Measurements from ENCODE around the gene ELMO1. TPM values are rescaled to one million over a fixed set of nuclear protein-coding genes. Genes with fewer than 3 reads are reported as not detected.

Gene ELMO1
- total RNA-seq, 1 experiment from 2014 or later, result not detected

DNA sequence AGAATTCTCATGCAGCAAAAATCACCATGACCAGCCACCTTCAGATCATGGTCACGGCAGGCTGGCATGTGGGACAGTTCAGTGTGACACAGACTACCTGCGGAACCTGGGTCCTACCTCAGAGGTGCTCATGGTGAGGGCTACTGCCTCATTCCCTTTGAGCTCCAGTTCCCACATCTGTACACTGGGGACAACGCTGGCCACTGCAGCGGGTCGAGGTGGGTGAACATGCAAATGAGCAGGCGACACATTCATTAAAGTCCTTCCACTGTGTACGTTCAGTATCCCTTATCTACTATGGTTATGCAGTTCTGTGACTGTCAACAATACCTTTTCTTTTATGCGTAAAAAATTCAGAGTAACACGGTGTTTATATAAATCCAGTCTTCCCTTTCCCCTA is 505.7 kb downstream of the ELMO1 start:
- H3K4me3 ChIP-seq, result no peak overlapping the region
- no peaks in the 10 kb centered on the region for H3K36me3 ChIP-seq
- no peak overlapping the region for H3K27ac ChIP-seq
- H3K9me3 ChIP-seq (replicated peaks), result no peaks in the 10 kb centered on the region
- no peaks in the 10 kb centered on the region for H3K27me3 ChIP-seq (replicated peaks)
- H3K4me1 ChIP-seq (replicated peaks), result no peaks in the 10 kb centered on the region
- no peak for DNase-seq (ENCODE audit: low read depth in 1 of 2, low spot score in 2 of 2)

DNA sequence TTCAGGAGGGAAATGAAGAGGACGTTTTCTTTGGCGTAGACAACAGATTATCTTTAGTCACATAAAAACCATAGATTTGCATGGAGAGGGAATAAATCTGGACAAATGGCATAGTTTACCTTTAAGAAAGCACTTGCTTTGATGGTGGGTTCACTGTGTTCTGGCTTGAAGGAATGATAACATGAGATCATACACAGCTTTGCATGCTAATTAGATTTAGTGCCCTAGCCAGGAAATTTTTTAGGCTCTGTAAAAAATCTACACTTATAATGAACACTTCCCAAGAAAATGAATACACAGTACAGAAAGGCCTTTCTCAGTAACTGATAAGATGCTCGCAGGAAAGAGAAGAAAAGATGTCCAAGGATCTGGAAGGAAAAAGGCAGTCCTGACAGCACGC is 506.1 kb downstream of the ELMO1 start:
- no peaks in the 10 kb centered on the region for H3K36me3 ChIP-seq
- H3K27ac ChIP-seq, result no peak overlapping the region
- no peaks in the 10 kb centered on the region for H3K4me1 ChIP-seq (replicated peaks)
- H3K9me3 ChIP-seq (replicated peaks), result no peaks in the 10 kb centered on the region
- no peaks in the 10 kb centered on the region for H3K27me3 ChIP-seq (replicated peaks)
- no peak overlapping the region for H3K4me3 ChIP-seq
- no peak for DNase-seq (ENCODE audit: low read depth in 1 of 2, low spot score in 2 of 2)

DNA sequence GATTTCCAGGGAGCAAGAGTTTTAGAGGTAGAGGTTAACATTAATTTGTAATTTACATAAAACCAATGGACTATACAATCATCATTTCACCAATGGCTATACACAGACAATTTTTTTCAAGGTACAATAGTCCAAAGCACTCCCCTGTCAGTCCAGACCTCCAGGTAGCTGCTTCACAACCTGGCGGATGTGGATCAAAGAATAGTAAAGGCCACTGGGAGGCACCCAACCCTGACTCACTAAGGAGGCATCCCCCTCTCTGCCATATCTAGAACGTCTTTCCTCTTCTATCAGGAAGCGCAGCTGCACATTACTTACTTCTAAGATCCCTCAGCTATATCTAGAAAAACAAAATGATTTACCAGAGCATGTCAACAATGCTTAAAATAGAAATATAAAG is 506.6 kb downstream of the ELMO1 start:
- Histone ChIP-seq H3K36me3 (no peaks in the 10 kb centered on the region), H3K4me1 (replicated peaks) (no peaks in the 10 kb centered on the region), H3K9me3 (replicated peaks) (no peaks in the 10 kb centered on the region), H3K4me3 (no peak overlapping the region), H3K27ac (no peak overlapping the region), H3K27me3 (replicated peaks) (no peaks in the 10 kb centered on the region)
- no peak for DNase-seq (ENCODE audit: low read depth in 1 of 2, low spot score in 2 of 2)

DNA sequence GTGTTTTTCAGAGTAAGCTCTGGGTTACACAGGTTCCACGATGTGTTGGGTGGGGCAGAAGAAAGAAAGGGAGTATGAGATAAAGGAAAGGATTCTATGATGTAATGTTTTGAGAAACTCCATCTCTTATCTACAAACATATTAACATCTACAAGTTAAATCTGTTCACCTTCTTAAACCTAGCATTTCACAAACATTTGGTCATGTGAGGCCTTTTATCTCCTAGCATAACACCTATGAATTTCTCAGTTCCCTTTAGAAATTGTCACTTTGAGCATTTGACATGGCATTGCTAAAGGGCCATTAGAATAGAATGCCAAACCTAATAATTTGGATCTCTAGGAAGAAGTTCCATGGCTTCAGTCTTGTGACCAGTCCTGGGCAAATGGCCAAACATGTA is 507.3 kb downstream of the ELMO1 start:
- no peaks in the 10 kb centered on the region for H3K9me3 ChIP-seq (replicated peaks)
- H3K4me3 ChIP-seq, result no peak overlapping the region
- H3K4me1 ChIP-seq (replicated peaks), result no peaks in the 10 kb centered on the region
- H3K27ac ChIP-seq, result no peak overlapping the region
- DNase-seq (ENCODE audit: low read depth in 1 of 2, low spot score in 2 of 2), result no peak
- H3K27me3 ChIP-seq (replicated peaks), result no peaks in the 10 kb centered on the region
- no peaks in the 10 kb centered on the region for H3K36me3 ChIP-seq

DNA sequence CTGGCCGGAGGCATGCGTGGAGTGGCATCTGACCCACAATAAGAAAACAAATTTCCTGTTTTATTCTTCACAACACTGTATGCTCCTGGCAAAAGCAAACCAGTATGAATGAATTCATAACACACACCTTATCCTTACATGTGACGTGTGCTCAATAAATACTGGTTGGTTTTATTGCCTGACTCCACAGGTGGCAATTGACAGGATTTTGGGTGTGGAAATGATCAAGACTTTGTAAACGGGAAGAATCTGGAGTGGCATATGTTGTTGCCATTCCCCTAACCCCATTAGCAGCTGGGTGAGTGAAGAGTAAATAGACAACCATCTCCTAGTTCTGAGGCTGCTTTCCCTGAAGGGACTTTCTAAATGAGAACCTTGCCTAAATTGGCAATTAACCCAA is 508.8 kb downstream of the ELMO1 start:
- H3K4me3 ChIP-seq, result no peak overlapping the region
- H3K27me3 ChIP-seq (replicated peaks), result no peaks in the 10 kb centered on the region
- no peak overlapping the region for H3K27ac ChIP-seq
- no peaks in the 10 kb centered on the region for H3K4me1 ChIP-seq (replicated peaks)
- DNase-seq (ENCODE audit: low read depth in 1 of 2, low spot score in 2 of 2), result no peak
- H3K36me3 ChIP-seq, result no peaks in the 10 kb centered on the region
- H3K9me3 ChIP-seq (replicated peaks), result no peaks in the 10 kb centered on the region

DNA sequence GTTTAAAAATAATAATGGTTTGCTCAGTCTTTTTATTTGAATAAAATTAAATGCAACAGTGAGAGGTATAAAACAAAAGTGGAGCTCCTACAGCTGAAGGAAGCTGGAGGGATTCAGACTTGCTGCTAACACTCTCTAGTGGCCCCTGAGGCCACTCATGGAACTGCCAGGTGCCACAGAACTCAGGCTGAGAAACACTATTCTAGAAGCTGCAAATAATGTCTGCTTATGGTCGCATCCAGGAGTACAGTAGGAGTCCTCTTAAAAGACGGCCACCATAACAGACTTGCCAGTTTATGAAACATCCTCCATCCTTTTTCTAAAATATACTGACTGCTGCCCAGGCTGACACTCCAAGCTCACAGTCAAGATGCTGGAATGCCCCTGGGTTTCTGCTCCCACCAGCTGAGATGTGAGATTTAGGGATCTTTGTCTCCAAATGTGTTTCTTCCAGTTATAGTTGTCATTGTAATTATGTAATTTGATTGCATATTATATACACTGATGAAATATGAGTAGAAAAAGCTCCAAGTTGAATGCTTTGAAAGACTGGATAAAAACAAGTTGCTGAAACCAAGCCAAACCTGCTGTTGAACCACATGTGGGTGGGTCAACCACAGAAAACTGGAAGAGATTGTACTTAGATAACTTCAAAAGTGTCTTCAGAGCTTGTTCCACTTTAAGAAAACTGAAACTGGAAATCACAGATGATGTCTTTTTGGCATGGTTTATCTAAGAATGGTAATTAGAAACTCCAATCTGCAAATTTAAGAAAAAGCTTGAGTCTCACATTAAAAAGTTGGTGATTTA is 510.7 kb downstream of the ELMO1 start:
- DNase-seq (ENCODE audit: low read depth in 1 of 2, low spot score in 2 of 2), result no peak
- no peak overlapping the region for H3K27ac ChIP-seq
- no peaks in the 10 kb centered on the region for H3K27me3 ChIP-seq (replicated peaks)
- no peaks in the 10 kb centered on the region for H3K36me3 ChIP-seq
- no peak overlapping the region for H3K4me3 ChIP-seq
- no peaks in the 10 kb centered on the region for H3K9me3 ChIP-seq (replicated peaks)
- no peaks in the 10 kb centered on the region for H3K4me1 ChIP-seq (replicated peaks)

DNA sequence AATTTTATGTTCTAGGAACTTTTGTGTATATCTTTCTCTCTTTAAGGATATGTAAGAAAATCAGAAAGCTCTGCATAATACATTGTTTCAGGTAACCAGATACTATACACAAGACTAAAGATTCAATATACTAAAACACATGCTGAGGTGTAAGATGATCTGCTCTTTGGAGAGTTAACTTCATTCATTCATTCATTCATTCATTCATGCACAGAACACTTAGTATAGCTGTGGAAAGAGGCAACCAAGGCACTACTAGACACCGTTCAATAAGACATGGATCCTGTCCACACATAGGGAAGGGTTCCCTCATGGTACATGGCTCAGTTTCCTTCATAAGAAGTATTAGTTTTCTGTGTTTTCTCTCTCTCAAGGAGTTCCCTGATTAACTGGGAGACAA is 516.8 kb downstream of the ELMO1 start:
- no peaks in the 10 kb centered on the region for H3K9me3 ChIP-seq (replicated peaks)
- no peaks in the 10 kb centered on the region; the same call in 1 of the 2 replicates for H3K27me3 ChIP-seq (replicated peaks)
- H3K27ac ChIP-seq, result no peak overlapping the region
- no peak overlapping the region for H3K4me3 ChIP-seq
- H3K4me1 ChIP-seq (replicated peaks), result no peaks in the 10 kb centered on the region
- H3K36me3 ChIP-seq, result no peaks in the 10 kb centered on the region
- no peak for DNase-seq (ENCODE audit: low read depth in 1 of 2, low spot score in 2 of 2)

DNA sequence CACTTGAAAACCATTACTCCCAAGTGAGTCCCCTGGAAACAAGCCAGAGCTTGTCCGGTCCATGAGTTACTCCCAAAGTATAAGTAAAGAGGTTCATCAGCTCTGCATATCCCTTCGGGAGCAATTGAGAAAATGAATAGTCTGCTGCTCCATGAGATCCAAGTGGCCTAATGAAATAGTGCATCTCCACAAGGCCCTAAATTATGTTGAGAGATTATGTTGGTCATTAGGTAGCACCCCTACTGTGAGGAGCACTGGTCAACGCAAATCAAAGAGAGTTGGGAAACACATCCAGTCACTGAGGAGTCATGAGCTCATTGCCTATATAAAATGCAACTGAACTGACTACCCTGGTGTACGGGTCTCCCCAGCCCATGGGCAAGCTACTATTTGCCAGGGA is 518.9 kb downstream of the ELMO1 start:
- no peak for DNase-seq (ENCODE audit: low read depth in 1 of 2, low spot score in 2 of 2)
- H3K9me3 ChIP-seq (replicated peaks), result no peaks in the 10 kb centered on the region
- H3K27me3 ChIP-seq (replicated peaks), result no peaks in the 10 kb centered on the region; the same call in 1 of the 2 replicates
- no peak overlapping the region for H3K27ac ChIP-seq
- no peak overlapping the region for H3K4me3 ChIP-seq
- no peaks in the 10 kb centered on the region for H3K4me1 ChIP-seq (replicated peaks)
- no peaks in the 10 kb centered on the region for H3K36me3 ChIP-seq

DNA sequence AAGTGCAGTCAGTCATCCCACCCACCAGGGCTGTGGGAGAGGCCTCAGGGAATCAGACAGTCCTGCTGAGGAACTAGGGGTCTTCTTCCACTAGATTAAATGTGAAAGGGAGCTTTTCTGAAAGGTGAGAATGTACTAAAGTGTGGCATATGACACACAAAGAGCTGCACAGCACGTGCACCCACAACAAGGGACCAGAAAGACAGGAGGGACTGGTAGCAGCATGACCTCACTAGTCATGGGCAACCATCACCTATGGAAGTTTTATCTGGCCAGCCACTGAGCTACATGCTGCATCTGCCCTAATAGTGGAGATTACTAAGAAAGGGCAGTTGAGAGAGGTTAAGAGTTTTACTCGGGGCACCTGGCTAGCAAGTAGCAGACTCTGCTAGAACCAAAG is 519.9 kb downstream of the ELMO1 start:
- H3K27ac ChIP-seq, result no peak overlapping the region
- H3K36me3 ChIP-seq, result no peaks in the 10 kb centered on the region
- no peaks in the 10 kb centered on the region for H3K4me1 ChIP-seq (replicated peaks)
- H3K4me3 ChIP-seq, result no peak overlapping the region
- H3K27me3 ChIP-seq (replicated peaks), result no peaks in the 10 kb centered on the region; the same call in 1 of the 2 replicates
- H3K9me3 ChIP-seq (replicated peaks), result no peaks in the 10 kb centered on the region
- DNase-seq (ENCODE audit: low read depth in 1 of 2, low spot score in 2 of 2), result no peak

DNA sequence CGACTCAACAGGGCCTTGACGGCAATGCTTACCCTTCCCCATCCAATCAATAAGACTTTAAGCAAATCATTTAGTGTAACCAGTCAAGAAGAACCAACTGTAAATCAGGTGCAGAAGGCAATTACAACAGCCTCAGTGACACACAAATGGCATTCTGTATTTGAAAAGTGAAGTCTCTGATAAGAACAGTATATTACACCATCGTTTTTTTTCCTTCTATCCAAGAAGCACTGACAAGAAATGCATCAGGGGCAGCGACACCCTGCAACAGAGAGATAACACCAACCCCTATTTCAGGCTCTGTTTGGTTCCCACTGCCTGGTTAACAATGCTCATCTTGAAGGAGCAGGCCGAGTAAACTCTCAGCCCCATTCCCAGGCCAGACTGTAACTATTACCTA is 520.4 kb downstream of the ELMO1 start:
- Histone ChIP-seq H3K4me3 (no peak overlapping the region), H3K4me1 (replicated peaks) (no peaks in the 10 kb centered on the region), H3K36me3 (no peaks in the 10 kb centered on the region), H3K27ac (no peak overlapping the region), H3K27me3 (replicated peaks) (no peaks in the 10 kb centered on the region; the same call in 1 of the 2 replicates), H3K9me3 (replicated peaks) (no peaks in the 10 kb centered on the region)
- no peak for DNase-seq (ENCODE audit: low read depth in 1 of 2, low spot score in 2 of 2)

DNA sequence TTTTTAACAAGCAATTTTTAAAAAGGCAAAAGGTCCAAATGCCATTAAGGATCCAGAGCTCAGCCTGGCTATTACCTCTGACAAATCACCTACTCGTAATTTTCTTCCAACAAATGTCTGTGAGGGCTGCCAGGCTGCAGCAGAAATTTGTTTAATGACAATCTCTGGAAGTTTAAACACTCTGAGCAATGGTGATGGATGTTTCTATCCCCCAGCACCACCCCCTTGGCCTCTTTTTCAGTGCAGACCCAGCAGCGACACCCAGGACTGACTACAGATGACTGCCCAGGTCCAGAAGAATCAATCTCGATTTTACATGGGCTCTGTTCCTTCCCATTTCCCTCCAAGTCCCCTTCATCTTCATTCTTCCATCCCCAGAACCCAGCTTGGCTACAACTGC is 523.0 kb downstream of the ELMO1 start:
- no peaks in the 10 kb centered on the region for H3K36me3 ChIP-seq
- H3K4me3 ChIP-seq, result no peak overlapping the region
- no peaks in the 10 kb centered on the region for H3K27me3 ChIP-seq (replicated peaks)
- H3K4me1 ChIP-seq (replicated peaks), result no peaks in the 10 kb centered on the region
- no peaks in the 10 kb centered on the region for H3K9me3 ChIP-seq (replicated peaks)
- DNase-seq (ENCODE audit: low read depth in 1 of 2, low spot score in 2 of 2), result no peak
- no peak overlapping the region for H3K27ac ChIP-seq

DNA sequence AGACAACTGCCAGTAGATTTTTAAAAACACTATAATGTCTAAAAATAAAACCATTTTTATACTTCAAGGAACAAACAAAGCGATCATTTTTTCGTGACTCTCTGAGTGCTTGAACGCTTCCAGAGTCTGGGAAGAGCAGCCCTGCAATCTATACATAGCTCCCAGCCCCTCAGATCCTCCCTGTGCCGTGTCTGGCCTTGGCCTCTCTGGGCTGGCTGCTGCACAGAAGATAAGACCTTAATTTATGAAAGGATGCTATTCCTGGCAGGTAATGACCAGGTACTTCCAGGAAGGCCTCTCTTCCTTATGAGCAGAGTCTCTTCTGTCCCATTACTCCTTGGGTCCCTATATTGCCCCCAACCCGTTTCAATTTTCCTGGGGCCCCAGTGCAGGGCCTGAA is 523.5 kb downstream of the ELMO1 start:
- no peak for DNase-seq (ENCODE audit: low read depth in 1 of 2, low spot score in 2 of 2)
- no peaks in the 10 kb centered on the region for H3K4me1 ChIP-seq (replicated peaks)
- no peaks in the 10 kb centered on the region for H3K36me3 ChIP-seq
- no peak overlapping the region for H3K27ac ChIP-seq
- no peak overlapping the region for H3K4me3 ChIP-seq
- no peaks in the 10 kb centered on the region for H3K9me3 ChIP-seq (replicated peaks)
- no peaks in the 10 kb centered on the region for H3K27me3 ChIP-seq (replicated peaks)

DNA sequence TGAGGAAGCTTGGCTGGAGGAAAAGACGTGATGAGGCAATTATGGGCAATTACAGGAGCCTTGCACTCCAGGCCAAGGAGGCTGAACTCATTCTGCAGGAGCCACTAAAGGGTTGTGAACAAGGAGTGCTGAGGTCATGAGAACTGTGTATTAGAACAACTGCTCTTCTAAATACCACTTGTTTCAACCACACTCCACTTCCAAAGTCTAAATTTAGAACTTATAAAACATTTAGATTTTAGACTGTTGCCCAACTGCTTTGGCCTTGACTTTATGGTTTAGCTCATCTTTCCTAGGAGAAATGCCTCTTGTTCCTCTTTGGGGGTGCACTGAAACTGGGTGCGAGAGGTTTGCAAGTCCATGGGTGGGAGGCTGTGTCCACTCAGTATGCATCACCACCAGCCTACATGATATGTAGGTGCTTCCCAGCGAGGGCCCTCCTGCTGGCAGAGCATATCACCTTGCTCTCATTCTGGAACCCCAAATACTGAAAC is 524.7 kb downstream of the ELMO1 start:
- DNase-seq (ENCODE audit: low read depth in 1 of 2, low spot score in 2 of 2), result no peak
- Histone ChIP-seq H3K4me1 (replicated peaks) (no peaks in the 10 kb centered on the region), H3K27ac (no peak overlapping the region), H3K4me3 (no peak overlapping the region), H3K27me3 (replicated peaks) (peaks cover 1% of the 10 kb centered on the region; the same call in 1 of the 2 replicates), H3K36me3 (no peaks in the 10 kb centered on the region), H3K9me3 (replicated peaks) (no peaks in the 10 kb centered on the region)

DNA sequence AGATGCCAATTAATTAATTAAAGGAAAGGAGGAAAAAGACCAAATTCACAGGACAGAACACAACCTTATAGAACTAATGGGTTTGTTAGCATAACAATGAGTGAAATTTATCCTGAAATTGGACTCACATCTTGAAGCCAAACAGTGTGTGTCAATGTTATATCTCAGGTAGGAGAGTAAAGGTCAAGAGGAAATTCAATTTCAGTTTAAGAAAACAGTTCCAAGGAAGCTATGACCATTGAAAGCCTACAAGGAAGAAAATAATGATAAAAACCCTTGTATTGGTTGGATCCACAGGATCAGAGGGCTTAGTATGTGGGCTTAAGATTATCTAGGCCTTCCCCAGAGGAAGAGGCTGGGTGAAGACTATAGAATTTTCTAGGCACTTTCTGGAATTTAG is 525.5 kb downstream of the ELMO1 start:
- DNase-seq (ENCODE audit: low read depth in 1 of 2, low spot score in 2 of 2), result no peak
- H3K9me3 ChIP-seq (replicated peaks), result no peaks in the 10 kb centered on the region
- H3K27ac ChIP-seq, result no peak overlapping the region
- H3K4me3 ChIP-seq, result no peak overlapping the region
- H3K36me3 ChIP-seq, result no peaks in the 10 kb centered on the region
- H3K4me1 ChIP-seq (replicated peaks), result no peaks in the 10 kb centered on the region
- peaks cover 5% of the 10 kb centered on the region; the same call in 1 of the 2 replicates for H3K27me3 ChIP-seq (replicated peaks)

DNA sequence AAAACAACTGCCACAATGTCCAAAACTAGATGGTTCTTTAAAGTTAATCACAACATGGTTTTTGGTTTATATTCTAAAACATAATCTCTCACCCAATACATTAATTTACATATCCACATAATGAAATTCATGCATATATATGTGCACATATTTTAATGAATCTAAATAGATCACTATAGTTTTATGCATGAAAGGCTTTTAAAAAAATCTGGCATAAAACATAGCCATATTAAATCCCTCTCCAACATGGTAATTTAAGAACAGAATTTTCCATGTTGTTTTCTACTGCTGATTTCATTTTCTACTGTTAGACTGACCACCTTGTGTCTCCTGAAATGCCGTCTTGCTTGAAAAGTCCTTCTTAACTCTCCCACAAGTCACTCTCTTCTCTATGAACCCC is 528.2 kb downstream of the ELMO1 start:
- Histone ChIP-seq H3K36me3 (no peaks in the 10 kb centered on the region), H3K27me3 (replicated peaks) (peaks cover 5% of the 10 kb centered on the region; the same call in 1 of the 2 replicates), H3K27ac (no peak overlapping the region), H3K4me1 (replicated peaks) (no peaks in the 10 kb centered on the region), H3K4me3 (no peak overlapping the region), H3K9me3 (replicated peaks) (no peaks in the 10 kb centered on the region)
- DNase-seq (ENCODE audit: low read depth in 1 of 2, low spot score in 2 of 2), result no peak
